SK-N-SH treated with all-trans-retinoic acid at 6 μM for 48 hours (cell line): Measurements from ENCODE around the gene ULK1.

Experiments
- ATAC-seq: fragments of 200-7000 bp; cut with Tn5 transposase; 3 replicates; pipeline ENCODE4 v1.9.1; 2020; ENCODE audit warnings: mild to moderate bottlenecking, moderate library complexity
- ARNTL ChIP-seq: fragments of 450-650 bp; formaldehyde crosslinking; IDR thresholded peaks from 2 replicates; pipeline ENCODE4 v1.5.0; 2020; ENCODE audit warnings: low read depth, mild to moderate bottlenecking, moderate library complexity, borderline replicate concordance
- BACH2 ChIP-seq: fragments of 250-450 bp; sonication (Bioruptor Pico); IDR thresholded peaks from 2 replicates; pipeline ENCODE4 v1.9.0; 2021; ENCODE audit warnings: mild to moderate bottlenecking, borderline replicate concordance
- CSDC2 ChIP-seq: fragments of 250-450 bp; sonication (Bioruptor Pico); IDR thresholded peaks from 2 replicates; pipeline ENCODE4 v1.5.0; 2020; ENCODE audit warnings: mild to moderate bottlenecking, moderate library complexity
- CSRNP3 ChIP-seq: fragments of 250-450 bp; sonication (Bioruptor Pico); IDR thresholded peaks from 2 replicates; pipeline ENCODE4 v1.5.1; 2021; ENCODE audit warnings: mild to moderate bottlenecking, moderate library complexity
- ESRRG ChIP-seq: fragments of 250-450 bp; sonication (Bioruptor Pico); IDR thresholded peaks from 2 replicates; pipeline ENCODE4 v1.6.1; 2021; ENCODE audit warnings: mild to moderate bottlenecking
- GLIS3 ChIP-seq: fragments of 250-450 bp; sonication (Bioruptor Pico); IDR thresholded peaks from 2 replicates; pipeline ENCODE4 v1.5.0; 2020; ENCODE audit warnings: mild to moderate bottlenecking, moderate library complexity
- ISL1 ChIP-seq: fragments of 250-450 bp; sonication (Bioruptor Pico); IDR thresholded peaks from 2 replicates; pipeline ENCODE4 v2.1.2; 2022; ENCODE audit warnings: mild to moderate bottlenecking, moderate library complexity
- OSR1 ChIP-seq: fragments of 250-450 bp; sonication (Bioruptor Pico); IDR thresholded peaks from 2 replicates; pipeline ENCODE4 v1.8.0; 2022; ENCODE audit warnings: moderate library complexity, mild to moderate bottlenecking, inconsistent platforms
- PATZ1 ChIP-seq: fragments of 250-450 bp; sonication (Bioruptor Pico); IDR thresholded peaks from 2 replicates; pipeline ENCODE4 v1.8.0; 2020; ENCODE audit warnings: mild to moderate bottlenecking, moderate library complexity, borderline replicate concordance
- POU6F1 ChIP-seq: fragments of 250-450 bp; sonication (Bioruptor Pico); IDR thresholded peaks from 2 replicates; pipeline ENCODE4 v1.8.0; 2021; ENCODE audit warnings: low read depth, mild to moderate bottlenecking, moderate library complexity, borderline replicate concordance
- PPARA ChIP-seq: fragments of 250-450 bp; sonication (Bioruptor Pico); IDR thresholded peaks from 2 replicates; pipeline ENCODE4 v1.5.0; 2020; ENCODE audit warnings: mild to moderate bottlenecking, borderline replicate concordance
- RARB ChIP-seq: fragments of 250-450 bp; sonication (Bioruptor Pico); IDR thresholded peaks from 2 replicates; pipeline ENCODE4 v1.8.0; 2021; ENCODE audit warnings: mild to moderate bottlenecking, moderate library complexity
- SNAI2 ChIP-seq: fragments of 250-450 bp; sonication (Bioruptor Pico); IDR thresholded peaks from 2 replicates; pipeline ENCODE4 v1.5.0; 2020; ENCODE audit warnings: mild to moderate bottlenecking, moderate library complexity
- TCF4 ChIP-seq: fragments of 250-450 bp; sonication (Bioruptor Pico); IDR thresholded peaks from 2 replicates; pipeline ENCODE4 v1.8.0; 2021; ENCODE audit warnings: mild to moderate bottlenecking, moderate library complexity, borderline replicate concordance
- TOX ChIP-seq: fragments of 250-450 bp; sonication (Bioruptor Pico); IDR thresholded peaks from 2 replicates; pipeline ENCODE4 v1.8.0; 2021; ENCODE audit warnings: mild to moderate bottlenecking, moderate library complexity, borderline replicate concordance
- ZC3H10 ChIP-seq: fragments of 250-450 bp; sonication (Bioruptor Pico); IDR thresholded peaks from 2 replicates; pipeline ENCODE4 v1.5.1; 2021; ENCODE audit warnings: mild to moderate bottlenecking, moderate library complexity
- ZFP3 ChIP-seq: fragments of 250-450 bp; sonication (Bioruptor Pico); IDR thresholded peaks from 2 replicates; pipeline ENCODE4 v1.5.0; 2020; ENCODE audit warnings: mild to moderate bottlenecking, moderate library complexity
- ZFP30 ChIP-seq: fragments of 450-650 bp; formaldehyde crosslinking; IDR thresholded peaks from 2 replicates; pipeline ENCODE4 v1.5.0; 2022; ENCODE audit warnings: mild to moderate bottlenecking, moderate library complexity
- ZNF565 ChIP-seq: fragments of 450-650 bp; formaldehyde crosslinking; conservative IDR thresholded peaks from 2 replicates; pipeline ENCODE4 v1.5.0; 2020; ENCODE audit warnings: low read depth, mild to moderate bottlenecking, moderate library complexity
- ZNF70 ChIP-seq: fragments of 450-650 bp; formaldehyde crosslinking; IDR thresholded peaks from 2 replicates; pipeline ENCODE4 v1.5.0; 2020; ENCODE audit warnings: mild to moderate bottlenecking, moderate library complexity
- ZNF8 ChIP-seq: fragments of 450-650 bp; formaldehyde crosslinking; IDR thresholded peaks from 2 replicates; pipeline ENCODE4 v1.5.0; 2020; ENCODE audit warnings: mild to moderate bottlenecking, moderate library complexity

ULK1 gene

GRCh38 chr12:131901431-131902331 is 7.3 kb downstream of the ULK1 start:
- TF ChIP-seq ZNF70 (CRISPR knock-in tag) (no peak), ESRRG (no peak), ZNF565 (CRISPR knock-in tag) (no peak), PPARA (CRISPR knock-in tag) (no peak), POU6F1 (CRISPR knock-in tag) (no peak), OSR1 (no peak), ZC3H10 (CRISPR knock-in tag) (no peak), ISL1 (no peak), GLIS3 (CRISPR knock-in tag) (no peak), RARB (CRISPR knock-in tag) (no peak), TCF4 (CRISPR knock-in tag) (no peak), ZNF8 (no peak), ZFP3 (CRISPR knock-in tag) (no peak), ARNTL (no peak), BACH2 (CRISPR knock-in tag) (no peak), SNAI2 (CRISPR knock-in tag) (no peak), ZFP30 (CRISPR knock-in tag) (no peak)

GRCh38 chr12:131902332-131903241 is 8.2 kb downstream of the ULK1 start:
- ATAC-seq, result no peak
- TF ChIP-seq PATZ1 (CRISPR knock-in tag) (no peak), RARB (CRISPR knock-in tag) (no peak), CSRNP3 (CRISPR knock-in tag) (no peak), ARNTL (no peak), TOX (CRISPR knock-in tag) (no peak), POU6F1 (CRISPR knock-in tag) (no peak), ZNF8 (no peak), CSDC2 (CRISPR knock-in tag) (no peak), SNAI2 (CRISPR knock-in tag) (no peak), GLIS3 (CRISPR knock-in tag) (no peak)

More at GRCh38 chr12:131901431-131902331, 7.3 kb downstream of the ULK1 start:
- no peak for ATAC-seq
